GM08714 (cell line): Measurements from ENCODE around the gene PNLDC1.
"Not testable (repeated sequence)": the region's sequence is repeated elsewhere in the genome, so short reads cannot be mapped to it uniquely, and the experiment has no call there.

Experiments used
- H3K4me3 ChIP-seq: fragments of 200-500 bp; sonication (Bioruptor generic); 2 replicates; pipeline ENCODE4 v1.5.1; 2014; ENCODE audit warnings: mild to moderate bottlenecking, low read length, inconsistent platforms
- ZNF274 ChIP-seq: IDR thresholded peaks from 2 replicates; pipeline ENCODE4 v1.6.1; 2012; ENCODE audit warnings: mild to moderate bottlenecking, low read depth, low read length

Gene PNLDC1

DNA sequence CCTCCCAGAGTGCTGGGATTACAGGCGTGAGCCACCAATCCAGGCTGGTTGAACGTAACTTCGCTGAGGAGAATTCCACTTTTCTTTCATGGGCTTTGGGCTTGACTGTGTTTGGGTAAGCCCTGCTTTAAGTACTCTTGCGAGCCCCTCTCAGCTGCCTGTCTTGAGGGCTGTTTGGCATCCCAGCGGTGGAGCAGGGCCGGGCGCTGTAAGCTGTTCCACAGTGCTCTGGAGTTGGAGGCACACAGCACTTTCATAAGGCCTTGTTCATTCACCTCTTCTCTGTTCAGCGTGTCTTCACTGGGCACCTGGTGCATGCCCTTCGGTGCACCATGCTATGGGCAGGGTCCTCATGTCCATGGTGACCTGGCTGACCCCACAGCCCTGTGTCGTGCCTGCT lies 21.6 kb downstream of the PNLDC1 start:
- TF ChIP-seq ZNF274, result no peak
- H3K4me3 ChIP-seq, result no peak overlapping the region

DNA sequence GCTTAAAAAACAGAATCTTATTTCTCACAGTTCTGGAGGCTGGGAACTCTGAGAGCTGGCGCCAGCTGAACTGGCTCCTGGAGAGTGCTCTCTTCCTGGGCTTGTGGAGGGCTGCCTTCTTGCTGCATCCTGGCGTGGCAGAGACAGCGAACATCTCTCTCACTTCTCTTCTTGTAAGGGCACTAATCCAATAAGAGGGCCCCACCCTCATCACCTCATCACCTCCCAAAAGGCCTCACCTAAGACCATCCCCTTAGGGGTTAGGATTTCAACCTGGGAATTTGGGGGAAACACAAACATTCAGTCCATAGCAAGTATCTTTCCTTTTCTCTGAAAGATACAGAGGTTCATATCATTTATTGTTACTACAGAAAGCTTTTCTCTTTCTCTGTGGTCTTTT lies 23.9 kb downstream of the PNLDC1 start:
- no peak for TF ChIP-seq ZNF274

DNA sequence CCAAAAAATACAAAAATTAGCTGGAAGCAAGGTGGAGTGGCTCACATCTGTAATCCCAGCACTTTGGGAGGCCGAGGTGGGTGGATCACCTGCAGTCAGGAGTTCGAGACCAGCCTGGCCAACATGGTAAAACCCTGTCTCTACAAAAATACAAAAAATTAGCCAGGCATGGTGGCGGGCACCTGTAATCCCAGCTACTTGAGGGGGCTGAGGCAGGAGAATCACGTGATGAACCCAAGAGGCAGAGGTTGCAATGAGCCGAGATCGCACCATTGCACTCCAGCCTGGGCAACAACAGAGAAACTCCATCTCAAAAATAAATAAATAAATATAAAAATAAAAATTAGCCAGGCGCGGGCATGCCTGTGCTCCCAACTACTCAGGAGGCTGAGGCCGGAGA lies 24.6 kb downstream of the PNLDC1 start:
- not testable (repeated sequence) for H3K4me3 ChIP-seq

More for the DNA sequence above, 23.9 kb downstream of the PNLDC1 start:
- H3K4me3 ChIP-seq, result no peak overlapping the region

DNA sequence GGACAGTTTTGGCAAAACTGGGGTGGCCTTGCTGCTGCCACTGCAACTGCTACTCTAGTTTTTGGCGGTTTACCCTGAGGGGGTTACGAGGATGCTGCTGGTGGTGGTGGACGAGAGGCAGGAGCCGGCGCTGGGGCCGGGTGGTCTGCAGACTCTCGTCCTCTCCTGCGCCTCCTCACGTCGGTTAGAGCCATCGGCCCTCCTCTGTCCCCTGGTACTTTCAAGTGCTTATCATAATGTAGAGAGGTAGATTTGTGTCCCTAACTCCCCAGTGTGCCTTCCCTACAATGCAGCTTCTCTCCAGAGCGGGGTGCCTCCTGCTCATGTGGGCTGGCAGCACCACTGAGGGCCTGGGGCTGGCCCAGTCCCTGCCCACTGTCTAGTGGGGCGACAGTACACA lies 25.9 kb downstream of the PNLDC1 start:
- no peak for TF ChIP-seq ZNF274
- no peak overlapping the region for H3K4me3 ChIP-seq

DNA sequence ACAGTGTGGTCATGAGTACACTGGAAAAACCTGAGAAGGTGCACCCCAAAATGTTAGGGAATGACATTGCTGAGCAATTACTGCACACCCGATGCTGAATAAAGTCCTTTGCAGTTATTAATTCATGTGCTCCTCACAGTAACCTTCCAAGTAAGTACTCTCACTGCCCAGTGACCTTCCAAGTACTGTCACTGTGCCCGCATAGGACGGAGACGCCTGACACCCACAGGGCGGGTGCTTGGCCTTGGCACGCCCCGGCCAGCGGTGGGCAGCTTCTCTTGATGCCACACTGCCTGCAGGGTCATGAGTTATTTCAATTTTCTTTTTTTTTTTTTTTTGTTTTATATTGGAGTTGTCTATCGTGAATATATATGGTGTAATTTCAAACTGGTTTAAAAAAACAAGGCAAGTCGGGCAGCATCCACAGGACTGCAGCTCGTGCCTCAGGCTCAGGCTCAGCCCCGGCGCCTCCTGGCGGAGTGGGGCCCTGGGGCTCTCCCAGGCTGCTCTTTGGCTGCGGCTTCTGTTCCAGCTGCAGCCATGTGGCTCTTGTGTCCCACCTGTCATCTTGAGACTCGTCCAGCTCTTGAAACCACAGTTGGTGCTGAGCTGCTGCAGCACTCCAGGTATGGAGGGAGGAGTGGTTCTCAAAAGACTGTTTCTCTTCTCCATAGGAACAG lies 27.0 kb downstream of the PNLDC1 start:
- H3K4me3 ChIP-seq, result no peak overlapping the region
- no peak for TF ChIP-seq ZNF274

DNA sequence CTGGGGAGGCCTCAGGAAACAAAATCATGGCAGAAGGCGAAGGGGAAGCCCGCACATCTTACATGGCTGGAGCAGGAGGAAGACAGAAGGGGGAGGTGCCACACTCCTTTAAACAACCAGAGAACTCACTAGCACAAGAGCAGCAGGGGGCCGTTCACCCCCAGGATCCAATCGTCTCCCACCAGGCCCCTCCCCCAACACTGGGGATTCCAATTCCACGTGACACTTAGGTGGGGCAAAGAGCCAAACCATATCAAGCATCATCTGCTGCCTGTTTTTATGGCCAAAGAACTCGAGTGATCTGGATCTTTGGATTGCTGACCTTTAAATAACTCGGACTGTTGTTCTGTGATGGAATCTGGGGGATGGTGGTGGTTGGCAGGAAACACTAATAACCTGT lies 28.0 kb downstream of the PNLDC1 start:
- no peak for TF ChIP-seq ZNF274

DNA sequence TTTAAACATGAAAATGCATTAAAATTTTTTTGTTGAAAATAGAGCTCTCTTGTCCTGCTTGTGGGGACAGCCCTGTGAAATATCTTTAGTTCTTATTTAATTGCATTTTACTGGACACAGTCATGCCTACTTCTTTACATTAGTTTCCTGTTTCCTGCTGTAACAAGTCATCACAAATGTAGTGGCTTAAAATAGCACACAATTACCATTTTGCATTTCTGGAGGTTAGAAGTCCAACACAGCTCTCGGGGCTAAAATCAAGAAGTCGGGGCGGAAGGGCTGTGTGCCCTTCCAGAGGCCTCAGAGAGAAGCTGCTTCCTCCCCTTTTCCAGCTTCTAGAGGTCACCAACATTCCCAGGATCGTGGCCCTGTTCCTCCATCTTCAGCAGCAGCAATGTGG lies 29.4 kb downstream of the PNLDC1 start:
- no peak overlapping the region; the same call in 1 of the 2 replicates for H3K4me3 ChIP-seq
- TF ChIP-seq ZNF274, result no peak

More for the DNA sequence above, 28.0 kb downstream of the PNLDC1 start:
- no peak overlapping the region for H3K4me3 ChIP-seq

DNA sequence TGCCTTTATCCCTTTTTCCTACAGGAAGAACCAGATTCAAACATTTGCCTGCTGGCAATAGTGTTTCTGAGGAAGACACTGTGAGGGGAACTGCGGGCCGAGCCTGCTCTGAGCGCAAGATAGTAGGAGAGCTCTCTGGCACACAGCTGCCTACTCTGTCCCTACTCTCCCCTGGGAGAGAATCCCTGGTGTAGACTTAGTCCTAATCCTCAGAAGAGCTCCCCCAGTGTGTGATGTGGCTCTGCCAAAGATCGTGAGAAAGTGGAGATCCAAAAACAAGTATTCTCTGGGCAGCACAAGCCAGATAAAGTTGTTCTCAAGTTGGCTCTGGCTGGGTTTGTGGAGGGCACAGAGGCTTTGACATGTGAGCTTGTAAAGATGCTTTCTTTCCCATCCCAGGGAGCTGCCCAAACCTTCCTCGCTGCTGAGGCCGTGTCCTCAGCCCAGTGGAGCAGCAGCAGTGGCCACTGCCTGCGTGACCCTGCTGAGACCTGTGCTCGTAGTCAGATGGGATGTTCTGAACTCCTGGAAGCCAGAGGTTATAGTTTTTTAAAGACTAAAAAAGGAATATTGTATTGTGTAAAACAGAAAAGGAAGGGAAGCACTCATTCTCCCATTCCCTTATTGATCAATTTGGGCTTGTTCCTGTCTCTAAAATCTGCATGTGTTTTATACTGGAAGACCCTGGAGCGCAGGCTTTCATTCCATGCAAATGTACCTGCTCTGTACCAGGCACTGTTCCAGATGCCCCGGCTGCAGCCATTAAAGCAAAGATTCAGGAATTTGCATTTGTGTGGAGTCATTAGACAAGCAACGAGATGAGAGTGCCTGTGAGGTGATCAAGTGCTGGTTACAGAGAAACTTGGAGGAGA lies 30.7 kb downstream of the PNLDC1 start:
- H3K4me3 ChIP-seq, result no peak overlapping the region; the same call in 1 of the 2 replicates

DNA sequence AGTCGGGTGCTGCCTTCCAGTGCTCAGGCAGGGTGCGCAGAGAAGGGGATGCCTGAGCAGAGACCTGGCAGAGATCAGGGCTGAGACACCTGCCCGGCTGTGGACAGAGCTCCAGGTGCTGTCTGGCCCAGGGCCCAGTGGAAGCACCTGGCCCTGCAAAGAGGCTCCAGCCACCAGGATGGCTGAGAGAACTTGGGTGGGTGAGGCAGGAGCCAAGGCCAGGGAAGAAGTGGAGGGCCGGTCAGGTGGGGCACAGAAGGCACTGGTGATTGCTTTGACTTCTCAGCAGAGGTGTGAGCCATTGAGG lies 31.2 kb downstream of the PNLDC1 start:
- no peak for TF ChIP-seq ZNF274
- H3K4me3 ChIP-seq, result no peak overlapping the region

More for the DNA sequence above, 30.7 kb downstream of the PNLDC1 start:
- TF ChIP-seq ZNF274, result no peak

DNA sequence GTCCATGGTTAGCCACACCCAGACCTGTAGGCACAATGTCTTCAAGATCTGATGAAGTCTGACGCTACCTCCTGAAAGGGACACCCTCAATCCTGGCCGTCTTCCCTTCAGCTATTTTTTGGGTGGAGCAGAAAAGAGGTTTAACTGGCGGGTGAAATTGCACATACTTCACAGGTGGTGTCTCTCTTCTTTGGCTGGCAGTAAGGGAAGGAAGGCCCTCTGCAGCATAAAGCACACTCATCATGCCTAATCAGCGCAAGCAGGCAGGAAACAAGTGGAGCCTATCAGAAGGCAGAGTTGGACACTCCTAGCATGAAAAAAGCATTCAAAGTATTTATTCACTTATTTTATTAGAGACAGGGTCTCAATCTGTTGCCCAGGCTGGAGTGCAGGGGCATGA lies 32.9 kb downstream of the PNLDC1 start:
- TF ChIP-seq ZNF274, result no peak
- no peak overlapping the region for H3K4me3 ChIP-seq

DNA sequence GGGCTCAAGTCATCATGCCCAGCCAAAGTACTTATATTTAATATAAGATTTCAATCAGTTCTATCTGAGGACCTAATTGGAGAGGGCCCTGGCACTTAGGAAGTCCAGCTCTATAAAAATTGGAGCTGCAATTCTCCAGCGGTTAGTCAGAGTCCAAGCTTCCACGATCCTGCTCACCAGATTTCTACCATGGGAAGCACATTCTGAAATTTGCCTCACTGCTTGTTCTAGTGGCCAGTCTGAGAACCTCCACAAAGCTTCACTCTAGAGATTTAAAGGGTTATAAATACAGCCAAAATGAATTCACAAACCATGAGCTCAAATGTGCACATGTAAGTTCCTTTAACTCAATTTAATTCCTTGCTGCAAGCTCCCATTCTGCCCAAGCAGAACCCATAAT lies 33.5 kb downstream of the PNLDC1 start:
- TF ChIP-seq ZNF274, result no peak
- no peak overlapping the region for H3K4me3 ChIP-seq

DNA sequence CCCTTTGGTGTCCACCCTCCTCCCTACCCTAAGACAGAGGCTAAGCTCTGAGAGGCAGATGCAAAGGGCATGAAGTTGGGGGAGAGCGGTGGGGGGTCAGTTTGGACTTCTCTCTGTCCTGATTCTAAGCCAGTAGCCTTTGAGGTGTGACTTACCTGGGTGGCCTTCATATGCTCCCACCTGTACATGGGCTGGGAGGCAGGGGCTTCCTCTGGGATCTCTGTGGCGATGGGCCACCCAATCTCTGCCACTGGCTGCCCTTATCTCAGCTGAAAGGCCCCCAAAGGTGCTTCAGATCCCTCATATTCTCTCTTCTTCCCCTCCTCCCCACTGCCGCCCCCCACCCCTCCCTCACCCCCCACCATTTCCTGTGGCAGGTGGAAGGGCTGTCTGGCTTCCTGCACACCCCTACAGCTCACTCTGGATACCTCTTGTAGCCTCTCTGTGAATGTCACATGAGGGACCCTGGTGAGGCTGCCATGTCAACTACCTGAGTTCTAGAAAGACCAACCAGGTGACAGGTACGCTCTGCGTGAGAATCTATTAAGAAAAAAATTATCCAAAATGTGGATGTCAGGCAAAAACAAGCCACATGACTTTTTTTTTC lies 34.0 kb downstream of the PNLDC1 start:
- no peak overlapping the region for H3K4me3 ChIP-seq
- TF ChIP-seq ZNF274, result no peak

DNA sequence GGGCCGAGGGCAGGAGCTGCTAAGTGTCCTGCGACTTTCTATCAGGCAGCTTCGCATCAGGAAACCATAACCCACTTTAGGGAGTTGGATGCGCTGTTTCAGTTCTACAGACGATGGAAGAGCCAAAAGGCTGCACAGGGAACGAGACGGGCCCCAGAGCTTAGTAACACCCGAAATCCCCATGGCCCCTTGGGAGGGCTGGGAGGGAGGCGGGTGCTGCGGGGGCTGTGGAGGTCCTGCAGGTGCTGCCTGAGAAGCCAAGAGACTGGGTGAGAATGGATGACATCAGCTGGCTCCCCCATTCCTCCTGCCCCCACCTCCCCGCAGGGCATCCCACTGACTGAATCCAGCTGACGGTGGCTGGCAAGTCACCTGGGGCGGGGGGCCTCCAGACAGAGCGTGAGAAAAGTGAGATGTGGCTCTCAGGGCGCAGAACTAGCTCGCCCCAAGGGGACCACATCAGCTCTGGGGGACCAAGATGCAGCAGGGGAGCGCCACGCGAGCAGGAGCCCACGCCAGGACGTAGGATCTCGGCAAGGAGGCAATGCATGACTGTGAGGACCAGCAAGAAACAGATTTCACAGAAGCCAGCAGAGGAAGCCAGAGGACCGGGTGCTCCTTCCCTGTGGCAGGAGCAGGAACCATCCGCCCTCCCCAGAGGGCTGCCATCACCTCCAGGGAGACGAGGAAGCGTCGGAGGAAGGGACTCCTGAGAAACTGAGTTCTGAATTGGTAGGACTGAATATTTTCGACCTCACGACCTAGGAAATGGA lies 36.8 kb downstream of the PNLDC1 start:
- no peak for TF ChIP-seq ZNF274
- H3K4me3 ChIP-seq, result no peak overlapping the region

DNA sequence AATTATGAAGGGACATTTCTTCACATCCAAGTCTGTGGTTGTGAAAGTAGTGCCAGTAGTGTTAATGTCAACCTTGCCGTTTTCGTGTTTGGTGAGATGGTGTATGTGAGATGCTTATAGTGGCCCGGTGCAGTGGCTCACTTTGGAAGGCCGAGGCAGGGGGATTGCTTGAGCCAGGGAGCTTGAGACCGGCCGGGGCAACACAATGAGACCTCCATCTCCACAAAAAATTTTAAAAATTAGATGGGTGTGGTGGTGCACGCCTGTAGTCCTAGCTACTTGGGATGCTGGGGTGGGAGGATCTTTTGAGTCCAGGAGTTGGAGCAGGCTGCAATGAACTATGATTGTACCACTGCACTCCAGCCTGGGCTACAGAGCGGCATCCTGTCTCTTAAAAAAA lies 37.4 kb downstream of the PNLDC1 start:
- no peak for TF ChIP-seq ZNF274
- no peak overlapping the region for H3K4me3 ChIP-seq
